OCI-LY7 (cell line): ENCODE measurements around the gene TMPRSS5. TPM values are rescaled to one million over a fixed set of nuclear protein-coding genes. Genes with fewer than 3 reads are reported as not detected.

Experiments
- BruUV-seq: library from RNA; stranded (reverse); fragments of 400-500 nt; replicated peaks from 2 replicates; lab custom pipeline; 2021; lab: Mats Ljungman, UMichigan
- CTCF ChIA-PET: fragments of 300-600 bp; sonication (Branson Sonifier 250); formaldehyde crosslinking; loops from one replicate; lab custom pipeline; 2022; ENCODE audit warnings: antibody characterized with exemption; ENCODE audit not compliant: unreplicated experiment; lab: Charles Lee
- POLR2A ChIA-PET: fragments of 300-600 bp; sonication (Branson Sonifier 250); formaldehyde crosslinking; loops from one replicate; lab custom pipeline; 2022; ENCODE audit warnings: antibody characterized with exemption; lab: Charles Lee
- DNase-seq: peaks from one replicate; pipeline ENCODE4 v3.0.0-alpha.2; 2015; ENCODE audit warnings: low spot score
- H2AFZ ChIP-seq: fragments of 200-600 bp; sonication (generic), shearing (Covaris generic); 2 replicates; pipeline ENCODE4 v1.6.1; 2014; ENCODE audit warnings: mild to moderate bottlenecking, antibody characterized with exemption, low read length, moderate library complexity
- H3K27ac ChIP-seq: fragments of 200-600 bp; sonication (generic); 2 replicates; pipeline ENCODE4 v1.5.1; 2014; ENCODE audit warnings: mixed run types, low read depth, mild to moderate bottlenecking, moderate library complexity, low read length, inconsistent platforms; ENCODE audit not compliant: poor library complexity, severe bottlenecking
- H3K36me3 ChIP-seq: fragments of 200-600 bp; sonication (generic); 2 replicates; pipeline ENCODE4 v1.6.1; 2014; ENCODE audit warnings: mild to moderate bottlenecking, antibody characterized with exemption, low read length, moderate library complexity, mixed read lengths; ENCODE audit not compliant: insufficient read depth
- H3K4me1 ChIP-seq: fragments of 200-600 bp; sonication (generic); 2 replicates; pipeline ENCODE4 v1.5.1; 2014; ENCODE audit warnings: mild to moderate bottlenecking, low read length; ENCODE audit not compliant: insufficient read depth, poor library complexity, severe bottlenecking
- H3K4me2 ChIP-seq: fragments of 200-600 bp; sonication (generic); 2 replicates; pipeline ENCODE4 v1.6.1; 2014; ENCODE audit warnings: mild to moderate bottlenecking, low read length
- H3K4me3 ChIP-seq: fragments of 200-600 bp; sonication (generic); 2 replicates; pipeline ENCODE4 v1.5.1; 2014; ENCODE audit warnings: mild to moderate bottlenecking, low read depth, low read length; ENCODE audit not compliant: poor library complexity, severe bottlenecking
- H3K79me2 ChIP-seq: fragments of 200-600 bp; sonication (generic); 2 replicates; pipeline ENCODE4 v1.6.1; 2016; ENCODE audit warnings: low read depth, mild to moderate bottlenecking, low read length, moderate library complexity, mixed read lengths; ENCODE audit not compliant: insufficient read depth
- H3K9me2 ChIP-seq: fragments of 200-600 bp; sonication (generic); 2 replicates; pipeline ENCODE4 v1.6.1; 2016; ENCODE audit warnings: mild to moderate bottlenecking, low read length, mixed read lengths; ENCODE audit not compliant: insufficient read depth
- H3K9me3 ChIP-seq: fragments of 200-600 bp; sonication (generic); 2 replicates; pipeline ENCODE4 v1.6.1; 2014; ENCODE audit warnings: mild to moderate bottlenecking, mixed run types, low read length, mixed read lengths
- H4K20me1 ChIP-seq: fragments of 200-600 bp; sonication (generic); 2 replicates; pipeline ENCODE4 v1.6.1; 2014; ENCODE audit warnings: mild to moderate bottlenecking, antibody characterized with exemption, low read length, moderate library complexity, mixed read lengths; ENCODE audit not compliant: insufficient read depth
- EZH2phosphoT487 ChIP-seq: fragments of 200-600 bp; sonication (generic); IDR thresholded peaks from 2 replicates; pipeline ENCODE4 v1.6.1; 2018; ENCODE audit warnings: low read depth, borderline replicate concordance, mild to moderate bottlenecking, mixed run types, antibody characterized with exemption, low read length, moderate library complexity, mixed read lengths
- intact Hi-C: fragments of 100-400 bp; cut with micrococcal nuclease; formaldehyde crosslinking; loops from one replicate; pipeline ENCODE4 v1.10.0; 2022; ENCODE audit not compliant: unreplicated experiment
- small RNA-seq: library from RNA; depleted of rRNA; stranded (forward); fragments of <200 nt; gene quantifications from one replicate; pipeline ENCODE3, GENCODE V24; 2014
- total RNA-seq, 2 experiments: library from RNA; depleted of rRNA in 1 of 2; stranded (reverse); fragments of >200 nt in 1 of 2; shearing (Covaris generic) in 1 of 2; gene quantifications; 2 replicates each; pipeline ENCODE4 v1.2.3, GENCODE V29; 2014 to 2022
- TF ChIP-seq, protein P1 (sequence below): fragments of 200-600 bp; sonication (generic); conservative IDR thresholded peaks from 2 replicates; pipeline ENCODE4 v1.5.1; 2014; ENCODE audit warnings: mild to moderate bottlenecking, antibody characterized with exemption, low read length, moderate library complexity, mixed read lengths

TMPRSS5 gene
- total RNA-seq, 2 experiments from 2014 or later, result 0.50 to 0.65 TPM

DNA sequence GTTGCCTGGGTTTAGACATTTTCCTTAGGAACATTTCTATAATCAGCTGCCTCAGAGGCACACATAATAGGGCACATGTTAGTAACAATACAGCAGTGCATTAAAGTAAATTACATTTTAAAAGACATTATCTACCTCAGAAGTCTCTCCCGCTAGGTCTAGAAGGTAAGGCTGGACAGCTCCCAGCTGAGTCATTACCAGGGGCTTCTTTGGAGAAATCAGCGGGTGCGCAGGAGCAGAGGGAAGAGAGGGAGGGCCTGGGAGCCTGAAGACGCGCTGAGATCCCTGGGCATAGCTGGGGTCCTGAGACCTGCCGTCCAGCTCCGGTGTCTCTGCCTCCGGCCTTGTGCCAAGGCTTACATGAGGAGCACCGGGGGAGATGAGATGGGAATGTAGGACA, 67.7 kb downstream of the TMPRSS5 start:
- no peaks in the 10 kb centered on the region for H3K4me1 ChIP-seq
- ChIA-PET CTCF (no interaction called here), POLR2A (interaction anchor here (0.6 to 0.7 kb wide), 2 partner anchors 788 to 1159 kb away, joined by 3 read pairs; no protein-coding TSS in a partner anchor)
- H3K27ac ChIP-seq, result no peak overlapping the region
- BruUV-seq, result no TSS peak
- H2AFZ ChIP-seq, result no peak overlapping the region
- no peaks in the 10 kb centered on the region for H4K20me1 ChIP-seq
- H3K9me3 ChIP-seq, result no peaks in the 10 kb centered on the region
- no peak overlapping the region for H3K4me2 ChIP-seq
- H3K36me3 ChIP-seq, result no peaks in the 10 kb centered on the region
- H3K79me2 ChIP-seq, result no peaks in the 10 kb centered on the region
- no peak for TF ChIP-seq EZH2phosphoT487
- TF ChIP-seq, protein P1, sequence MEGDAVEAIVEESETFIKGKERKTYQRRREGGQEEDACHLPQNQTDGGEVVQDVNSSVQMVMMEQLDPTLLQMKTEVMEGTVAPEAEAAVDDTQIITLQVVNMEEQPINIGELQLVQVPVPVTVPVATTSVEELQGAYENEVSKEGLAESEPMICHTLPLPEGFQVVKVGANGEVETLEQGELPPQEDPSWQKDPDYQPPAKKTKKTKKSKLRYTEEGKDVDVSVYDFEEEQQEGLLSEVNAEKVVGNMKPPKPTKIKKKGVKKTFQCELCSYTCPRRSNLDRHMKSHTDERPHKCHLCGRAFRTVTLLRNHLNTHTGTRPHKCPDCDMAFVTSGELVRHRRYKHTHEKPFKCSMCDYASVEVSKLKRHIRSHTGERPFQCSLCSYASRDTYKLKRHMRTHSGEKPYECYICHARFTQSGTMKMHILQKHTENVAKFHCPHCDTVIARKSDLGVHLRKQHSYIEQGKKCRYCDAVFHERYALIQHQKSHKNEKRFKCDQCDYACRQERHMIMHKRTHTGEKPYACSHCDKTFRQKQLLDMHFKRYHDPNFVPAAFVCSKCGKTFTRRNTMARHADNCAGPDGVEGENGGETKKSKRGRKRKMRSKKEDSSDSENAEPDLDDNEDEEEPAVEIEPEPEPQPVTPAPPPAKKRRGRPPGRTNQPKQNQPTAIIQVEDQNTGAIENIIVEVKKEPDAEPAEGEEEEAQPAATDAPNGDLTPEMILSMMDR, result no peak
- no peak for DNase-seq
- H3K9me2 ChIP-seq, result no peaks in the 10 kb centered on the region
- H3K4me3 ChIP-seq, result no peak overlapping the region
- intact Hi-C loops, result no loop called here

DNA sequence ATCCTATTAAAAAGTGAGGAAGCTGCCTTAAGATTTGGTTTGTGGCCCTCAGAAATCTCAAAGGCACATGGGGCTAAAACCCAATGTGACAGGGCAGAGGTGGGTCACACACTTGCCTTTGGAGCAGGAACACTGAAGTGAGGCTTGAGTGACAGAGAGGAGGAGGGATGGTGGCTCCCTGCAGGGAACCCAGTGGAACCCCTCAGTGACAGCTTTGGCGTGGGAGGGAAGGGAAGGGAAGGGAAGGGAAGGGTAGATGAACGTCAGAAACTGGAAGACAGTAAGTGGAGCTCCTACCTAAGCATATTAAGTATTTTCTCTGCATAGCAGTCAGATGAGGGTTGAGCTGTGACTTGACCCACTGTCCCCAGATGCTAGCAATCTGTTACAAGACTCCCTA, 68.5 kb downstream of the TMPRSS5 start:
- Histone ChIP-seq H3K79me2 (no peaks in the 10 kb centered on the region), H3K36me3 (no peaks in the 10 kb centered on the region), H4K20me1 (no peaks in the 10 kb centered on the region), H3K4me1 (no peaks in the 10 kb centered on the region), H3K9me3 (no peaks in the 10 kb centered on the region), H3K9me2 (no peaks in the 10 kb centered on the region), H3K27ac (no peak overlapping the region), H3K4me3 (no peak overlapping the region), H2AFZ (no peak overlapping the region), H3K4me2 (no peak overlapping the region)
- no peak for TF ChIP-seq EZH2phosphoT487
- TF ChIP-seq, protein P1, result no peak
- no TSS peak for BruUV-seq
- intact Hi-C loops, result no loop called here
- no peak for DNase-seq
- POLR2A ChIA-PET, result interaction anchor here (0.6 to 0.7 kb wide), 2 partner anchors 787 to 1160 kb away, joined by 3 read pairs; no protein-coding TSS in a partner anchor
- CTCF ChIA-PET, result no interaction called here

Small RNA genes within 50 kb of the gene (small RNA-seq; reads per million reads assigned to genes)
- not detected for gene RPS29P19

Other genes with a start within 250 kb of the TMPRSS5 start
- gene DRD2, start 230.9 kb downstream of the TMPRSS5 start, total RNA-seq (2014; rRNA removed; shearing (Covaris generic)), result not detected in 2 replicates
- not detected in 2 replicates for gene DRD2, start 230.9 kb downstream of the TMPRSS5 start, total RNA-seq (2022)
- gene ZW10, start 67.4 kb upstream of the TMPRSS5 start, total RNA-seq (2014; rRNA removed; shearing (Covaris generic)), result 15.9 and 18.9 TPM in 2 replicates
- gene ZW10, start 67.4 kb upstream of the TMPRSS5 start, total RNA-seq (2022), result 19.2 and 19.9 TPM in 2 replicates
- gene CLDN25, start 73.5 kb upstream of the TMPRSS5 start, total RNA-seq (2014; rRNA removed; shearing (Covaris generic)), result not detected in 2 replicates
- gene CLDN25, start 73.5 kb upstream of the TMPRSS5 start, total RNA-seq (2022), result not detected in 2 replicates
- gene USP28, start 169.3 kb upstream of the TMPRSS5 start, total RNA-seq (2014; rRNA removed; shearing (Covaris generic)), result 26.8 and 36.8 TPM in 2 replicates
- 32.6 and 37.1 TPM in 2 replicates for gene USP28, start 169.3 kb upstream of the TMPRSS5 start, total RNA-seq (2022)
- not detected in 2 replicates for gene HTR3B, start 198.5 kb upstream of the TMPRSS5 start, total RNA-seq (2014; rRNA removed; shearing (Covaris generic))
- gene HTR3B, start 198.5 kb upstream of the TMPRSS5 start, total RNA-seq (2022), result not detected in 2 replicates